HG03103 (cell line): ENCODE data around the gene NRN1.

Experiments used
- ATAC-seq: cut with Tn5 transposase; IDR thresholded peaks from one replicate; pipeline ENCODE4 v1.9.1; 2021; ENCODE audit warnings: low read depth; ENCODE audit not compliant: unreplicated experiment

Gene NRN1

GRCh38 chr6:6002848-6003620, 3.7 kb downstream of the NRN1 start:
- ATAC-seq: no peak

- ATAC-seq: no peak
Measured at GRCh38 chr6:6002005-6002847, 4.5 kb downstream of the NRN1 start.

DNA sequence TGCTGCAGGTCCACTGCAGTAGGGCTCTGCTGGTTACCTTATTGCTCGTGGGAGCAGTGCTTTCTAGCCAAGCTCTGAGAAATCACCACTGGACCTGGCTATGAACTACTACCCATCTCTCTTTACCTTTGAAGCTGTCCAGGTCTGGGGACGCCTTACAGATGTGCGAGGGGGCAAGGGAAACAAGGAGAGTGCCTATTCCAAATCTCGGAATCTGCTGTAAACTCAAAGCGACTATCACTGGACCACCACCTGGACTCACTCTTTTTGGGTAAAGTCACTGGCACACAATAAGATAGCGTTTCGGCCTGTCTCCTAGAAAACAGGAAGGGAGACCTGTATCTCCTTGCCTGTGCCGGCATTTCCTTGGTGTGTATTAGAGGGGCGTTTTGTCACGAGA, 5.3 kb downstream of the NRN1 start:
- no peak for ATAC-seq

- ATAC-seq: no peak
Measured at GRCh38 chr6:5999688-6000608, 6.8 kb downstream of the NRN1 start.

DNA sequence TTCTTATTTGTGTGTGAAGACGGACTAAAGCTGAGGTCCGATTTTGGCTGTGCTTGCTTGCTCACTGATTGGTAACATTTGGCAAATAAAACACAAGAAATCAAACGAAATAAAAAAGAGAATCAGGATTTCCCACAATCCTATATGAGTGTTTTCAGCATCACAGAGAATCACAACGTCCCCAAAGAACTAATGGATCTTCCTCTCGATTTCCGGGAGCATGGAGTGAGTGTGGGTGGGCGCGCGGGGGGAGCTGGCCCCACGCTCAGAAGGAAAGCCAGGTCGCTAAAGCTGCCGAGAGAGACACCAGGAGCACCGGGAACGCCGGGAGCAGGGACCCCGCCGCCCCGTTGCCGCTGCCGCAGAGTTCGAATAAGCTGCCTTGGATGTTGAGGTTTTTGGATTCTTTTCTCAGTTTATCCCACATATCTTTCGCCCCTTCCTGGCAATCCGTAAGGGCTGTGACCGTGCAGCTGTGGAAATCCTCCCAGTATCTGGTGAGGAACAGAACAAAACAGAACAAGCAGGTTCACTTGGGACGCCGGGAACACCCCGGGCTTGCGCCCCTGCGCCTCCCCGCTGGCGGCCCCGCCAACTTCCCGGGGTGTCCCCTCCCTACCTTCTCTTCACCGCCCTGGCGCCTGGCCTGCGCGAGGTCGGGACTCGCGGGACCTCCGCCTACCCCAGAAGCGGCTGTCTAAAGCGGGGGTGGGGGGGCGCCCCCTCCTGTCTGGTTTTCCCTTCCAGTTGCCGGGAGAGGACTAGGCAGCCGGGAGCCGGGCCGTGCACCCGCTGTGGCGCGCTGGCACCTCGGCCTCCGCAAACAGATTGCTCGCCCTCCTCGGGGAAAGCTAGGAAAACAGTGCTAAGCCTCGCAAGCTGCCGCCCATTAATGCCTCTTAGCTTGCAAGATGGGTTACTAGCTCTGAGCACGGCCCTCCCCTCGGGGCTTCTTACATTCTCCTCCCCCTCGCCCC, 7.7 kb downstream of the NRN1 start:
- ATAC-seq: no peak

- no peak for ATAC-seq
Measured at GRCh38 chr6:5998236-5998635, 8.5 kb downstream of the NRN1 start.

- ATAC-seq: no peak
Measured at GRCh38 chr6:5997420-5997987, 9.2 kb downstream of the NRN1 start.

DNA sequence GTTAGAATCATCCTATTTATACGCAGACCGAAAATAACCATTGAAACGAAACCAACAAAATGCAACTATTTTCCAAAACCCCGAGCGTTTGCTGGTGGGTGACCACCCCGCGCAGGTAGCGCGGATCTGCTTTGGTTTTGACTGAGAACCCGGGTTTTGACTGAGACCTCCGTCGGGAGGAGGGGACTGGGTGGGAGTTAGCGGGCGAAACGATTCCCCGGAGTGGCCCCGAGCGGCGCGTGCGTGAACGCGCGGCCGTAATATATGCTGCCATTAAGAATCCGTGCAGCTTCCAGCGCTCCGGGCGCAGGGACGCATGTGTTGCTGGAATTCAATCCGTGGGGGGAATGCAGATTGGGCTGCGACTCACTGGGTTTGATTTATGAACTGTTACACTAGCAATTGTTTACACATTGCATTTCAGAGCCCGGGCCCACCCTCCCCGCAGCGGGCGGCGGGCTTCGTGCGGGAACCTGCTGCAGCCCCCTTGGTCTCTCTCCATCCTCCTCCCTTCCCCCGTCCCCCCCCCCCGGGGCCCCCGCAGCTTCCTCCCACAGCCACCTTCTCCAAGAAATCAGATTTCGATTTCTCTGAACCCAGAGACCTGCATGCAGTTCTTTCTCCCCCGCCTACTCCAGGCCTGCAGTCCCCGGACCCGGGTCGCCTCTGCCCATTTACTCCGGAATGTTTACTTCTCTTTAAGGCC, 9.9 kb downstream of the NRN1 start:
- no peak for ATAC-seq

DNA sequence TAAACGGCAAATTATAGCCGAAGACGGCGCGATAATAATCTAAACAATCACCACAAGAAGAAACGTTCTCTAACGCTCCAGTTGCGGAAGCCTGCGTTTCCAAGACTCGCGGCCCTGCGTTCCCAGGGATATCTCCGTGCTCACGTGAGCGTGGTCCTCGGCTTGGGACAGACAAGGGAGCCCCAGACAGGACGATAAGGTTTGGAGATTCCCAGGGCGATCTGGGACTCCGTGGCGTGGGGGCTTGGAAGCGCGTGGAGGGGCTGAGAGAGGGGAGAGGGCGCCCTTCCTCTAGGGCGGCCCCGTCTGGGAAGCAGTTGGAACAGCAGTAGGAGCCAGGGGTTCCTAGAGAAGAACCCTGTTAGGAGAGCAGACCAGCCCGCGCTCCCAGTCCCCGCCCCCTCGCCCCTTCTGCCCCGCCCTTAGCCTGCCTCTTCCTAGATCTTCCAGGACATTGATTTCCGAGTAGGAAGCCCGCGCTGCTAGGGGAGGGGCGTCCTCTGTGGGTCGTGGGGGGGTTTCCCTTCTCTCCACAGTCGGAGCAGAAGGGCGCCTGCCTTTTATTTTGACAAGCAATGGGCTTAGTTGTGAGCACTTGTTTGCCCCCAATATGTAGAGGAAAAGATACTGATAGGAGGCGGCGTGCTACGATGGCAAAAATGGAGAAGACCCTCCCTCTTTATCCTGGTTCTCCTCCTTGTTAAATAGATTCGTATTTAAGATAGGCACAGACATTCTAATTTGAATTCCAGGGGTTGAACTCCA, 10.6 kb downstream of the NRN1 start:
- ATAC-seq: no peak

- ATAC-seq: no peak
Measured at GRCh38 chr6:5995658-5995948, 11.1 kb downstream of the NRN1 start.

DNA sequence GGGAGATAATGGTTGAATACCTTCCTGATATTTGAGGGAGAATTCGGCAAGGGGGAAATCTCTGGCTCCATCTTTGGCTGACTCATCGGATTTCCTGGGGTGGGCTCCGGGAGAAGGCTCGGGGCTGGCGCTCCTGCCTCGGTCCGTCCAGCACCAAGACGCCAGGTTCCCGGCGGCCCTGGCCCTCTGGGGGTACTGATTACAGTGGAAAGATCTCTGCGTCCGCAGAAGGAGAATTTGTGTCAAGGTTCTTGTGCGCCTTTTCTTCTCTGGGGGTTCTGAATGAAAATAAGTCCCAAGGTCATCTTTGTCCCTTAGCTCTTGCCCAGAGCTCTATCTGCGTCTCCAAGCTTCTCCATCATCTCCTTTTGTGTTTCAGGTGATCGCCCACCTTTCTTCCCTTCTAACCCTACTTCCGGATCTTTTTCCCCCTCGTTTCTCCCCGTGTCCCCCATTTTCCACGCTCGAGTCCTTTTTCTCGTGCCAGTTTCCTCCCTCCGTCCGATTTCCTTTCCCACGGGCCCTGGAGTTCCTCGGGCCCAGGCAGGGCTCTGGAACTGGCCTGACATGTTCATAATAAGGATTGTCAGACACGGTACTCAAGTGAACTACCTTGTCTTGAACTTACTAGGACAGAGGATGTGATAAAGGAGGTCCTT, 11.6 kb downstream of the NRN1 start:
- ATAC-seq: no peak

- ATAC-seq: no peak
Measured at GRCh38 chr6:5994234-5994998, 12.3 kb downstream of the NRN1 start.

- no peak for ATAC-seq
Measured at GRCh38 chr6:5992551-5993225, 14.0 kb downstream of the NRN1 start.

DNA sequence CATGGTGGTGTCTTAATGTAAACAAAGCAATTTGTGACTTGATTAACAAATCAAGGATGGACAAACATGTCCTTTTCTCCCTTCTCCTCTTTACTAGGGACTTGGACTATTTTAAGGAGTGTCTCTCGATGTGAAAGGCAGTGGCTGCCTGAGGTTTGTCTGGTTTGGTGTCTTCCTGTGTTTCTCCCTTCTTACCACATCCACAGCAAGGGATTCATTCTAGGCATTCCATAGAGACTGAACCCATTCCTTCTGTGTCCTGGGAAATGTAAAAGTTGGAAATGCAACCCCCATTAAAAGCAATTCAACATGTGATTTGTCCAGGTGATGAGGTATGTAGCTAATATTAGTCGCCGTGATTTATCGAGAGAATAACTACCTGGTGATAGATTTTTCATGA, 15.9 kb downstream of the NRN1 start:
- ATAC-seq: no peak

- no peak for ATAC-seq
Measured at GRCh38 chr6:5989141-5989723, 17.5 kb downstream of the NRN1 start.

- ATAC-seq: no peak
Measured at GRCh38 chr6:5986861-5987260, 19.9 kb downstream of the NRN1 start.
